Activated T-helper 17 cell treated with anti-CD3 and anti-CD28 coated beads, Interleukin-2, amount 50 U/mL, for 72 hours (primary cell): Measurements from ENCODE around the gene APAF1. TPM values are rescaled to one million over a fixed set of nuclear protein-coding genes. Genes with fewer than 3 reads are reported as not detected.

Source experiments
- total RNA-seq, 2 donors: library from RNA; stranded (reverse); gene quantifications; one replicate each; pipeline ENCODE4 v1.2.3, GENCODE V29; 2022

The APAF1 gene
- total RNA-seq, 2 donors from 2014 or later = 32.7 to 36.4 TPM

Other genes starting within 250 kb of the APAF1 start
- 100 to 1,000 TPM; 268 to 285 TPM for gene TMPO, start 129.7 kb upstream of the APAF1 start, total RNA-seq
- gene SLC25A3, start 51.6 kb upstream of the APAF1 start, total RNA-seq = 100 to 1,000 TPM; 367 to 563 TPM
- gene IKBIP, start 502 bp upstream of the APAF1 start, total RNA-seq = 10 to 100 TPM; 28.6 to 36.5 TPM